ENCODE data around the gene DCAF7. TPM values are rescaled to one million over a fixed set of nuclear protein-coding genes. Genes with fewer than 3 reads are reported as not detected.

The DCAF7 gene, protein sequence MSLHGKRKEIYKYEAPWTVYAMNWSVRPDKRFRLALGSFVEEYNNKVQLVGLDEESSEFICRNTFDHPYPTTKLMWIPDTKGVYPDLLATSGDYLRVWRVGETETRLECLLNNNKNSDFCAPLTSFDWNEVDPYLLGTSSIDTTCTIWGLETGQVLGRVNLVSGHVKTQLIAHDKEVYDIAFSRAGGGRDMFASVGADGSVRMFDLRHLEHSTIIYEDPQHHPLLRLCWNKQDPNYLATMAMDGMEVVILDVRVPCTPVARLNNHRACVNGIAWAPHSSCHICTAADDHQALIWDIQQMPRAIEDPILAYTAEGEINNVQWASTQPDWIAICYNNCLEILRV
- total RNA-seq: 47.0 and 49.4 TPM in 2 replicates

DNA sequence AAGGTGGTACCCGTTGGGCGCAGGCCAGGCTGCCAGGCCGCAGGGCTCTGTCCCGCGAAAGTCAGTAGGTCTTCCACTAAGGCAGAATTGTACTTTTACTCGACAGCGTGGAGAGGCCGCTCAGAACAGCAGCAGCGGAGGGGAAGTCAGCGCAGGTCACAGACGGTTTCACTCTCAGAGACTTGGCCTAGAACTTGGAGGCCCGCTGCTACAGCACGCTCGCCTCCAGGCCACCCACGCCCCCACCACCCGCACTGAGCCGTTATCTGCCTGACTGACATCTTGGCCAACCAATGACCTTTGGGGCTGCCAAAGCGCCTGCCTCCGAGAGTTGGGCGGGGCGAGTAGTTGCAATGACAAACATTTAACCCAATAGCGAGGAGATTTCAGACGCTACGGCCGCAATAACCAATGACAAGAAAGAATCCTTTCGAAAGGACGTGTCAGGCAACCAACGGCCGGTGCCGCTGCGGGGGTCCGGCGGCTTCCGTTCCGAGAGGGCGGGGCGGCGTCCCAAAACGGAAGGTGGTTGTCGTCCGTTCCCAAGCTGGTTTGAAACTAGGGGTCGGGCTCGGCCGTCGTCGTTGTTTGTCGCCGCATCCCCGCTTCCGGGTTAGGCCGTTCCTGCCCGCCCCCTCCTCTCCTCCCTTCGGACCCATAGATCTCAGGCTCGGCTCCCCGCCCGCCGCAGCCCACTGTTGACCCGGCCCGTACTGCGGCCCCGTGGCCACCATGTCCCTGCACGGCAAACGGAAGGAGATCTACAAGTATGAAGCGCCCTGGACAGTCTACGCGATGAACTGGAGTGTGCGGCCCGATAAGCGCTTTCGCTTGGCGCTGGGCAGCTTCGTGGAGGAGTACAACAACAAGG is at the start of gene DCAF7:
Gene DCAF7, plus strand, starts transcription at position 532 of the 871 bp plus-strand sequence. Its CDS starts 201 bp downstream, at position 733.
- Histone ChIP-seq H3K27me3 (ENCODE audit: control insufficient read depth, insufficient read depth, low read length) (no peaks in the 10 kb centered on the region), H3K36me3 (ENCODE audit: control insufficient read depth, insufficient read depth, low read length) (no peaks in the 10 kb centered on the region), H3K4me3 (ENCODE audit: low read depth, low read length) (peak within 1 kb of the TSS; percentile 82)
- peak; percentile 98 for DNase-seq (ENCODE audit: low read depth)
- TF ChIP-seq, protein P1, sequence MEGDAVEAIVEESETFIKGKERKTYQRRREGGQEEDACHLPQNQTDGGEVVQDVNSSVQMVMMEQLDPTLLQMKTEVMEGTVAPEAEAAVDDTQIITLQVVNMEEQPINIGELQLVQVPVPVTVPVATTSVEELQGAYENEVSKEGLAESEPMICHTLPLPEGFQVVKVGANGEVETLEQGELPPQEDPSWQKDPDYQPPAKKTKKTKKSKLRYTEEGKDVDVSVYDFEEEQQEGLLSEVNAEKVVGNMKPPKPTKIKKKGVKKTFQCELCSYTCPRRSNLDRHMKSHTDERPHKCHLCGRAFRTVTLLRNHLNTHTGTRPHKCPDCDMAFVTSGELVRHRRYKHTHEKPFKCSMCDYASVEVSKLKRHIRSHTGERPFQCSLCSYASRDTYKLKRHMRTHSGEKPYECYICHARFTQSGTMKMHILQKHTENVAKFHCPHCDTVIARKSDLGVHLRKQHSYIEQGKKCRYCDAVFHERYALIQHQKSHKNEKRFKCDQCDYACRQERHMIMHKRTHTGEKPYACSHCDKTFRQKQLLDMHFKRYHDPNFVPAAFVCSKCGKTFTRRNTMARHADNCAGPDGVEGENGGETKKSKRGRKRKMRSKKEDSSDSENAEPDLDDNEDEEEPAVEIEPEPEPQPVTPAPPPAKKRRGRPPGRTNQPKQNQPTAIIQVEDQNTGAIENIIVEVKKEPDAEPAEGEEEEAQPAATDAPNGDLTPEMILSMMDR (IDR thresholded peaks at IDR 0.05; ENCODE audit: insufficient read depth, low read length, poor library complexity, severe bottlenecking): no peak

DNA sequence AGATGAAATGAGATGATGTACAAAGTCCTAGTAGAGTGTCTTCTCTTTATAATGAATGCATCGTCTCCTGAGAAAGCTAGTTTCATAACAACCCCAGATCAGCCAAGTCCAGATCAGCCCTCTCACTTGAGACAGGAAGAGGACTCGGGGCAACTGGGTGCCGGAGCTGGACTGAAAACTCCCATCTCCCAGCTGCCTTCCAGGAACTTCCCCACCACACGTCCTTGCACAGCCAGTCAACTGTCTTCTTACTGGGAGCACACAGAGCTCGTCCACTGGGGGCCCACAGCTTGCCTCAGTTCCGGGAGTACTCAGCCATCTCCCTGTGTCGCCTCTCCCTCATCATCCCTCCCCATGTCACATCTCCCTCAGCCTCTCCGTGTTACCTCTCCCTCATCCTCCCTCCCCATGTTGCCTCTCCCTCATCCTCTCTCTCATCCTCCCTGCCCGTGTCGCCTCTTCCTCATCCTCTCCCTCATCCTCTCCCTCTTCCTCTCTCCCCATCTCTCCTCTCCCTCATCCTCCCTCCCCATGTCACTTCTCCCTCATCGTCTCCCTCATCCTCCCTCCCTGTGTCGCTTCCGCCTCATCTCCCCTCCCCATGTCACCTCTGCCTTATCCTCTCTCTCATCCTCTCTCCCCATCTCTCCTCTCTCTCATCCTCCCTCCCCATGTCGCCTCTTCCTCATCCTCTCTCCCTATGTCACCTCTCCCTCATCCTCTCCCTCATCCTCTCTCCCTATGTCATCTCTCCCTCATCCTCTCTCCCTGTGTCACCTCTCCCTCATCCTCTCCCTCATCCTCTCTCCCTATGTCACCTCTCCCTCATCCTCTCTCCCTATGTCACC is 49.5 kb upstream of the DCAF7 start:
- DNase-seq (ENCODE audit: low read depth): no peak
- H3K27me3 ChIP-seq (ENCODE audit: control insufficient read depth, insufficient read depth, low read length): peaks cover 3% of the 10 kb centered on the region
- TF ChIP-seq, protein P1 (IDR thresholded peaks at IDR 0.05; ENCODE audit: insufficient read depth, low read length, poor library complexity, severe bottlenecking): no peak
- no peak overlapping the region for H3K4me3 ChIP-seq (ENCODE audit: low read depth, low read length)
- no peaks in the 10 kb centered on the region for H3K36me3 ChIP-seq (ENCODE audit: control insufficient read depth, insufficient read depth, low read length)

DNA sequence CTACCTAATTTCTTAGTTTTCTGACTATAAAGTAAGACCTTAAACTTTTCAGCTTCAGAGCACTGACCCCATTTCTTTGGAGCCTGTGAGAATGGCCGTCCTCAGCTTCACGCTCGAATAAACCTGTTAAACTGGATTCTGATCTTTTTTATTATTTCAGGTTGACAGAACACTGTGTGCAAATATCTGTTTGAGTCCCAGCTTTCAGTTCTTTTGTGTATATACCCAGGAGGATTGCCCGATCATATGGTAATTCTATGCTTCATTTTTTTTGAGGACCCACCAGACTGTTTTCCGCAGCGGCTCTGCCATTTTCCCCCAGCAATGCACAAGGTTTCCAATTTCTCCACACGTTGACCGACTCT is 47.0 kb upstream of the DCAF7 start:
- no peaks in the 10 kb centered on the region for H3K36me3 ChIP-seq (ENCODE audit: control insufficient read depth, insufficient read depth, low read length)
- DNase-seq (ENCODE audit: low read depth): no peak
- H3K4me3 ChIP-seq (ENCODE audit: low read depth, low read length): no peak overlapping the region
- H3K27me3 ChIP-seq (ENCODE audit: control insufficient read depth, insufficient read depth, low read length): peaks cover 3% of the 10 kb centered on the region
- TF ChIP-seq, protein P1 (IDR thresholded peaks at IDR 0.05; ENCODE audit: insufficient read depth, low read length, poor library complexity, severe bottlenecking): no peak

DNA sequence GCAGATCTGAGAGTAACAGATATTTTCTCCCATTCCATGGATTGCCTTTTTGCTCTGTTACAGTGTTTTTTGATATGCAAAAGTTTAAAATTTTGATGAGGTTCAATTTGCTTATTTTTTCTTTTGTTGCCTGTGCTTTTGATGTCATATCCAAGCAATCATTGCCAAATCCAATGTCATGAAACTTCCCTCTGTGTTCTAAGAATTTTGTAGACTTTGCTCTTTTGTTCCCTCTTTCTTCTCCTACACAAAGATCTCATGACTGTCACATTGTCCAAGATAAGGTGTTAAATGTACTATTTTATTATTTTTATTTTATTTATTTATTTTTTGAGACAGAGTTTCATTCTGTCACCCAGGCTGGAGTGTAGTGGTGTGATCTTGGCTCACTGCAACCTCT is 46.0 kb upstream of the DCAF7 start:
- DNase-seq (ENCODE audit: low read depth): no peak
- TF ChIP-seq, protein P1 (IDR thresholded peaks at IDR 0.05; ENCODE audit: insufficient read depth, low read length, poor library complexity, severe bottlenecking): no peak
- H3K36me3 ChIP-seq (ENCODE audit: control insufficient read depth, insufficient read depth, low read length): no peaks in the 10 kb centered on the region

DNA sequence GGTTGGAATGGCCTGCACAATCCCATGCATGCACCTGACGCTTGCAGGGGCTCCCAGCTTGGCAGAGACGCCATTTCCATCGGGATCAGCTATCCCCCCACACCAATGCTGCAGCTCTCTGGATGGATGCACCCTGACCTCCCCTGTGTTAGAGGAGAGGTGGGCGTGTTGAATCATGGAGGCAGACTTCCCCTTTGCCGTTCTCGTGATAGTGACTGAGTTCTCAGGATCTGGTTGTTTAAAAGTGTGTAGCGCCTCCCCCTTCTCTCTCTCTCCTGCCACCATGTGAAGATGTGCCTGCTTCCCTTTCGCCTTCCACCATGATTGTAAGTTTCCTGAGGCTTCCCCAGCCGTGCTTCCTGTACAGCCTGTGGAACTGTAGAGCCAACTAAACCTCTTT is 44.9 kb upstream of the DCAF7 start:
- TF ChIP-seq, protein P1 (IDR thresholded peaks at IDR 0.05; ENCODE audit: insufficient read depth, low read length, poor library complexity, severe bottlenecking): no peak
- H3K4me3 ChIP-seq (ENCODE audit: low read depth, low read length): no peak overlapping the region
- peaks cover 3% of the 10 kb centered on the region for H3K27me3 ChIP-seq (ENCODE audit: control insufficient read depth, insufficient read depth, low read length)
- DNase-seq (ENCODE audit: low read depth): no peak
- H3K36me3 ChIP-seq (ENCODE audit: control insufficient read depth, insufficient read depth, low read length): no peaks in the 10 kb centered on the region

More for the DNA sequence above, 46.0 kb upstream of the DCAF7 start:
- Histone ChIP-seq H3K27me3 (ENCODE audit: control insufficient read depth, insufficient read depth, low read length) (peaks cover 3% of the 10 kb centered on the region), H3K4me3 (ENCODE audit: low read depth, low read length) (no peak overlapping the region)
